ENCODE measurements around the gene CALM1. TPM values are rescaled to one million over a fixed set of nuclear protein-coding genes. Genes with fewer than 3 reads are reported as not detected.

CALM1 gene
- total and polyA plus RNA-seq, 4 donors: 146 to 517 (median 166) TPM

- Histone ChIP-seq H3K4me1 (ENCODE audit: control insufficient read depth in 4 of 4, insufficient read depth in 4 of 4, low read length in 3 of 4) (no peaks in the 10 kb centered on the region), H3K36me3 (ENCODE audit: control insufficient read depth in 4 of 4, insufficient read depth in 3 of 4, low read depth in 1 of 4, low read length in 3 of 4) (no peaks in the 10 kb centered on the region), H3K9me3 (ENCODE audit: control insufficient read depth in 4 of 4, low read length in 3 of 4) (no peaks in the 10 kb centered on the region), H3K9ac (ENCODE audit: low read depth in 1 of 2, low read length in 2 of 2) (no peak overlapping the region), H3K4me3 (ENCODE audit: low read depth in 1 of 3, low read length in 3 of 3) (no peak overlapping the region), H3K27me3 (ENCODE audit: control insufficient read depth in 4 of 4, insufficient read depth in 4 of 4, low read length in 3 of 4) (no peaks in the 10 kb centered on the region), H3K27ac (ENCODE audit: low read depth in 1 of 2, low read length in 2 of 2) (no peak overlapping the region)
- TF ChIP-seq, protein P1, sequence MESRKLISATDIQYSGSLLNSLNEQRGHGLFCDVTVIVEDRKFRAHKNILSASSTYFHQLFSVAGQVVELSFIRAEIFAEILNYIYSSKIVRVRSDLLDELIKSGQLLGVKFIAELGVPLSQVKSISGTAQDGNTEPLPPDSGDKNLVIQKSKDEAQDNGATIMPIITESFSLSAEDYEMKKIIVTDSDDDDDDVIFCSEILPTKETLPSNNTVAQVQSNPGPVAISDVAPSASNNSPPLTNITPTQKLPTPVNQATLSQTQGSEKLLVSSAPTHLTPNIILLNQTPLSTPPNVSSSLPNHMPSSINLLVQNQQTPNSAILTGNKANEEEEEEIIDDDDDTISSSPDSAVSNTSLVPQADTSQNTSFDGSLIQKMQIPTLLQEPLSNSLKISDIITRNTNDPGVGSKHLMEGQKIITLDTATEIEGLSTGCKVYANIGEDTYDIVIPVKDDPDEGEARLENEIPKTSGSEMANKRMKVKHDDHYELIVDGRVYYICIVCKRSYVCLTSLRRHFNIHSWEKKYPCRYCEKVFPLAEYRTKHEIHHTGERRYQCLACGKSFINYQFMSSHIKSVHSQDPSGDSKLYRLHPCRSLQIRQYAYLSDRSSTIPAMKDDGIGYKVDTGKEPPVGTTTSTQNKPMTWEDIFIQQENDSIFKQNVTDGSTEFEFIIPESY (IDR thresholded peaks at IDR 0.05): no peak
- no peak for DNase-seq (ENCODE audit: low spot score)
- 76% methylated on average over 2 of the region's 2 CpGs for WGBS
Observed at GRCh38 chr14:90440592-90440991, 43.8 kb downstream of the CALM1 start.

GRCh38 chr14:90442388-90442787 is 45.6 kb downstream of the CALM1 start:
- H3K27me3 ChIP-seq (ENCODE audit: control insufficient read depth in 4 of 4, insufficient read depth in 4 of 4, low read length in 3 of 4): no peaks in the 10 kb centered on the region
- no peak overlapping the region for H3K27ac ChIP-seq (ENCODE audit: low read depth in 1 of 2, low read length in 2 of 2)
- H3K9me3 ChIP-seq (ENCODE audit: control insufficient read depth in 4 of 4, low read length in 3 of 4): peaks cover 0 to 2% (median 0%) of the 10 kb centered on the region in 4 donors
- no peak overlapping the region for H3K9ac ChIP-seq (ENCODE audit: low read depth in 1 of 2, low read length in 2 of 2)
- H3K36me3 ChIP-seq (ENCODE audit: control insufficient read depth in 4 of 4, insufficient read depth in 3 of 4, low read depth in 1 of 4, low read length in 3 of 4): no peaks in the 10 kb centered on the region
- TF ChIP-seq, protein P1 (IDR thresholded peaks at IDR 0.05): no peak
- TF ChIP-seq GABPA (IDR thresholded peaks at IDR 0.05 in 1 of 2, conservative IDR thresholded peaks at IDR 0.05 in 1 of 2): no peak
- TF ChIP-seq CTCF (IDR thresholded peaks at IDR 0.05; ENCODE audit: low read depth, low read length, missing input control): no peak
- WGBS: 53% methylated on average over 2 of the region's 2 CpGs
- no peaks in the 10 kb centered on the region for H3K4me1 ChIP-seq (ENCODE audit: control insufficient read depth in 4 of 4, insufficient read depth in 4 of 4, low read length in 3 of 4)
- DNase-seq (ENCODE audit: low spot score): no peak
- H3K4me3 ChIP-seq (ENCODE audit: low read depth in 1 of 3, low read length in 3 of 3): no peak overlapping the region

- Histone ChIP-seq H3K27me3 (ENCODE audit: control insufficient read depth in 4 of 4, insufficient read depth in 4 of 4, low read length in 3 of 4) (no peaks in the 10 kb centered on the region), H3K9ac (ENCODE audit: low read depth in 1 of 2, low read length in 2 of 2) (no peak overlapping the region), H3K9me3 (ENCODE audit: control insufficient read depth in 4 of 4, low read length in 3 of 4) (peaks cover 2 to 9% (median 4%) of the 10 kb centered on the region in 4 donors), H3K36me3 (ENCODE audit: control insufficient read depth in 4 of 4, insufficient read depth in 3 of 4, low read depth in 1 of 4, low read length in 3 of 4) (peaks cover 0 to 4% (median 0%) of the 10 kb centered on the region in 4 donors), H3K27ac (ENCODE audit: low read depth in 1 of 2, low read length in 2 of 2) (no peak overlapping the region), H3K4me3 (ENCODE audit: low read depth in 1 of 3, low read length in 3 of 3) (no peak overlapping the region), H3K4me1 (ENCODE audit: control insufficient read depth in 4 of 4, insufficient read depth in 4 of 4, low read length in 3 of 4) (no peaks in the 10 kb centered on the region)
- 82% methylated on average over 16 of the region's 16 CpGs for WGBS
- DNase-seq (ENCODE audit: low spot score): no peak
- TF ChIP-seq FOXA2 (IDR thresholded peaks at IDR 0.05) (no peak), JUND (IDR thresholded peaks at IDR 0.05) (no peak), RAD21 (IDR thresholded peaks at IDR 0.05) (no peak), FOXA1 (IDR thresholded peaks at IDR 0.05) (no peak), RXRA (IDR thresholded peaks at IDR 0.05) (no peak), HNF4A (conservative IDR thresholded peaks at IDR 0.05) (no peak), NR2F2 (IDR thresholded peaks at IDR 0.05) (no peak), EGR1 (IDR thresholded peaks at IDR 0.05; ENCODE audit: low read depth in 2 of 2) (no peak), TAF1 (conservative IDR thresholded peaks at IDR 0.05) (no peak), YY1 (IDR thresholded peaks at IDR 0.05) (no peak)
- TF ChIP-seq, protein P1 (IDR thresholded peaks at IDR 0.05): no peak
Observed at GRCh38 chr14:90443161-90444076, 46.6 kb downstream of the CALM1 start.
